Measurements from ENCODE around the gene DHRS7C.

The DHRS7C gene

DNA sequence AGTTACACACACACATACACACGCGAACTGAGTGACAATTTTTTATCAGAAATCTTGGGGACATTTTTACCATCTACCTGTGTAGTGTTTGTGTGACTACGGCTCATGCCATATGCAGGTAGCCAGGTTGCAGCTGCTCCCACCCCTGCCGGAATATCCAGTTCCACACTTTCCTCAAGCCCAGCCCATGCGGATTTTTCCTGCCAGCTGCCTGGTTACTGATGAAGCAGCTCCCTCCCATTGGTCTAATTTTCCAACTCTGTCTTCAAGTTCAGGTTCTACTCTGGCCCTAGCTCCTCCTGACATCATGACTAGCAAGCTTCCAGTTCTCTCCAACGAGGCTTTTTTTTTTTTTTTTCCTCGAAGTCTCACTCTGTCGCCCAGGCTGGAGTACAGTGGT is 25.7 kb upstream of the DHRS7C start:
- Histone ChIP-seq H3K9ac (ENCODE audit: insufficient read length, low read depth) (no peak overlapping the region), H3K4me3 (ENCODE audit: insufficient read length, low read depth) (no peak overlapping the region), H3K27me3 (ENCODE audit: insufficient read depth, insufficient read length) (no peaks in the 10 kb centered on the region), H3K36me3 (ENCODE audit: insufficient read depth, insufficient read length, low read length) (no peaks in the 10 kb centered on the region), H3K4me1 (ENCODE audit: insufficient read depth, insufficient read length) (no peaks in the 10 kb centered on the region), H3K9me3 (ENCODE audit: insufficient read depth, low read length) (no peaks in the 10 kb centered on the region)
- no peak for DNase-seq (ENCODE audit: low read depth, low spot score)
- TF ChIP-seq ZNF274 (IDR thresholded peaks at IDR 0.05; ENCODE audit: low read depth, low read length) (no peak), YY1 (IDR thresholded peaks at IDR 0.05; ENCODE audit: insufficient read depth, insufficient read length) (no peak), SUZ12 (IDR thresholded peaks at IDR 0.05; ENCODE audit: extremely low read depth, insufficient read depth, insufficient read length) (no peak)

DNA sequence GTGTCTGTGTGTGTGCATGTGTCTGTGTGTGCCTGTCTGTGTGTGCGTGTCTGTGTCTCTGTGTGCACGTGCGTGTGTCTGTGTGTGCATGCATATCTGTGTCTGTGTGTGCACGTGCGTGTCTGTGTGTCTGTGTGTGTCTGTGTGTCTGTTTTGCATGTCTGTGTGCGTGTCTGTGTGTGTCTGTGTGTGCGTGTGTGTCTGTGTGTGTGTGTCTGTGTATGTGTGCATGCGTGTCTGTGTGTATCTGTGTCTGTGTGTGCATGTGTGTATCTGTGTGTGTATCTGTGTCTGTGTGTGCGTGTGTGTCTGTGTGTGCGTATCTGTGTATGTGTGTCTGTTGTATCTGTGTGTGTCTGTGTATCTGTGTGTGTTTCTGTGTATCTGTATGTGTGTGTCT is 25.1 kb upstream of the DHRS7C start:
- no peak for DNase-seq (ENCODE audit: low read depth, low spot score)
- Histone ChIP-seq H3K27me3 (ENCODE audit: insufficient read depth, insufficient read length) (no peaks in the 10 kb centered on the region), H3K36me3 (ENCODE audit: insufficient read depth, insufficient read length, low read length) (no peaks in the 10 kb centered on the region), H3K4me1 (ENCODE audit: insufficient read depth, insufficient read length) (no peaks in the 10 kb centered on the region), H3K9me3 (ENCODE audit: insufficient read depth, low read length) (no peaks in the 10 kb centered on the region), H3K9ac (ENCODE audit: insufficient read length, low read depth) (no peak overlapping the region), H3K4me3 (ENCODE audit: insufficient read length, low read depth) (no peak overlapping the region)
- TF ChIP-seq ZNF274 (IDR thresholded peaks at IDR 0.05; ENCODE audit: low read depth, low read length) (no peak), YY1 (IDR thresholded peaks at IDR 0.05; ENCODE audit: insufficient read depth, insufficient read length) (no peak), SUZ12 (IDR thresholded peaks at IDR 0.05; ENCODE audit: extremely low read depth, insufficient read depth, insufficient read length) (no peak)

DNA sequence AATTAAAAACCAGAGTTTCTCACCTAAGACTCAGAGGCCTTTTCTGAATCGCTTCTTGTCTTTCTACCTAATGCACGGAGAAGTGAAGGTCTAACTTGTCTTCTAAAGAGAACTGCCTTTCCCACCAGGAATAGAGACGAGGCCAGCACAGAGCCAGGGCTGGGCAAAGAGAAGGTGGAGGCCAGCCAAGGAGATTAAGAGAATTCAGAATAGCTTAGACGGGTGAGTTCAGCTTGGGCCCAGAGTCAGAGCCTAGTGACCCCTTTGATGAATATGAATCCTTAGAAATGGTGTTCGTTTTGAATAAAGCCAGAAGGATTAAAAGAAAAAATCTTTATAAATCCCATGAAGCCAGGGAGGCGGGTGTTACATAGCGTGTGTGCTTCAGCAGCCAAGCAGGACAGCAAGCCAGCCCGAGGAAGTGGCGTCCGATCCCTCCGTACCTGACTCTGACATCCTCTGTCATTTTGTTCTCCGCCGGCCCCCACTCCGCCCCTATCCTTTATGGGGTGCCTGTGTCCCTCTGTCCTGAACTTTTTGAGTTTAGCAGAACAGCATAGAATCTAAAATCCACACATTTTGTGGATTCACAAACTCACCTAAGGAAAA is 23.0 kb upstream of the DHRS7C start:
- Histone ChIP-seq H3K4me1 (ENCODE audit: insufficient read depth, insufficient read length) (no peaks in the 10 kb centered on the region), H3K9me3 (ENCODE audit: insufficient read depth, low read length) (0 out of 2 replicates have a peak, but pooled peaks cover 3% of the 10 kb centered on the region), H3K9ac (ENCODE audit: insufficient read length, low read depth) (no peak overlapping the region), H3K36me3 (ENCODE audit: insufficient read depth, insufficient read length, low read length) (no peaks in the 10 kb centered on the region), H3K4me3 (ENCODE audit: insufficient read length, low read depth) (no peak overlapping the region), H3K27me3 (ENCODE audit: insufficient read depth, insufficient read length) (no peaks in the 10 kb centered on the region)
- DNase-seq (ENCODE audit: low read depth, low spot score): no peak
- TF ChIP-seq ZNF274 (IDR thresholded peaks at IDR 0.05; ENCODE audit: low read depth, low read length) (no peak), YY1 (IDR thresholded peaks at IDR 0.05; ENCODE audit: insufficient read depth, insufficient read length) (no peak), SUZ12 (IDR thresholded peaks at IDR 0.05; ENCODE audit: extremely low read depth, insufficient read depth, insufficient read length) (no peak)

DNA sequence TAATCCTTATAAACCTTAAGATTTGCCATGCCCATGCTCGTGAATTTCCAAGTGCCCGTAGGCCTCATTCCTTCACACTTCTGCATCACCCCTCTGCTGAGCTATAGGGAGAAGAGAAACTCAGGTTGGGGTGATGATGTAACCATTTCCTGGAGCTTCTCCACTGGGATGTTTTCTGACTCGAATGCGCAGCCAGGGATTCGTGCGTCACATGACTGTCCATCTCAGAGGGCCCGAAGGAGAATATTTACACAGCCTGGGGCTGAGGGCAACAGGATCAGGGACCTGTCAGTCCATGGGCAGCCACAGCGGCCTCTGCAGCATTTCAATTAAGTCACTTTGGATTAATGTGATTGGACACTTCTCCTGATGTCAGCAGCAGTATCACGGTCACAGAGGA is 21.8 kb upstream of the DHRS7C start:
- Histone ChIP-seq H3K27me3 (ENCODE audit: insufficient read depth, insufficient read length) (no peaks in the 10 kb centered on the region), H3K9ac (ENCODE audit: insufficient read length, low read depth) (no peak overlapping the region), H3K4me3 (ENCODE audit: insufficient read length, low read depth) (no peak overlapping the region), H3K4me1 (ENCODE audit: insufficient read depth, insufficient read length) (no peaks in the 10 kb centered on the region), H3K36me3 (ENCODE audit: insufficient read depth, insufficient read length, low read length) (no peaks in the 10 kb centered on the region), H3K9me3 (ENCODE audit: insufficient read depth, low read length) (0 out of 2 replicates have a peak, but pooled peaks cover 4% of the 10 kb centered on the region)
- TF ChIP-seq YY1 (IDR thresholded peaks at IDR 0.05; ENCODE audit: insufficient read depth, insufficient read length): no peak
- TF ChIP-seq ZNF274 (IDR thresholded peaks at IDR 0.05; ENCODE audit: low read depth, low read length): no peak
- TF ChIP-seq SUZ12 (IDR thresholded peaks at IDR 0.05; ENCODE audit: extremely low read depth, insufficient read depth, insufficient read length): no peak
- DNase-seq (ENCODE audit: low read depth, low spot score): no peak

DNA sequence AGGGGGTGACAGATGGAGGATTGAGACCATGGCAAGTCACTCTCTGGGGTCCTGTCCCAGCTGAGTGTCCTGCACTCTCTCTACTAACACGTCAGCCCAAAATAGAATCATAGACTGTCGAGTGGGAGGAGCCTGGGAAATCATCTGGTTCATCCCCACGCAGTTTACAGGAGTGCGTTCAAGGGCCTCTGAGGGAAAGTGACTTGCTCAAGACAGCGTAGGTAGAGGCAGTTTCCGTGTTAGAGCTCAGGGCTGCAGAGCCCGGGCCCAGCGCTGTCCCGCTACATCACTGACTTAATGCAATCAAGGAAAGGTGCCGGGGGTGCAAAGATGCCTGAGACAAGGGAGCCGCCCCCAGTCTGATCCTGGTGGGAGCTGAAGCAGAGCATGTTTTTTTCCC is 20.1 kb upstream of the DHRS7C start:
- Histone ChIP-seq H3K4me3 (ENCODE audit: insufficient read length, low read depth) (no peak overlapping the region), H3K27me3 (ENCODE audit: insufficient read depth, insufficient read length) (no peaks in the 10 kb centered on the region), H3K9ac (ENCODE audit: insufficient read length, low read depth) (no peak overlapping the region), H3K4me1 (ENCODE audit: insufficient read depth, insufficient read length) (no peaks in the 10 kb centered on the region), H3K9me3 (ENCODE audit: insufficient read depth, low read length) (0 out of 2 replicates have a peak, but pooled peaks cover 4% of the 10 kb centered on the region), H3K36me3 (ENCODE audit: insufficient read depth, insufficient read length, low read length) (no peaks in the 10 kb centered on the region)
- no peak for TF ChIP-seq ZNF274 (IDR thresholded peaks at IDR 0.05; ENCODE audit: low read depth, low read length)
- no peak for TF ChIP-seq YY1 (IDR thresholded peaks at IDR 0.05; ENCODE audit: insufficient read depth, insufficient read length)
- DNase-seq (ENCODE audit: low read depth, low spot score): no peak

DNA sequence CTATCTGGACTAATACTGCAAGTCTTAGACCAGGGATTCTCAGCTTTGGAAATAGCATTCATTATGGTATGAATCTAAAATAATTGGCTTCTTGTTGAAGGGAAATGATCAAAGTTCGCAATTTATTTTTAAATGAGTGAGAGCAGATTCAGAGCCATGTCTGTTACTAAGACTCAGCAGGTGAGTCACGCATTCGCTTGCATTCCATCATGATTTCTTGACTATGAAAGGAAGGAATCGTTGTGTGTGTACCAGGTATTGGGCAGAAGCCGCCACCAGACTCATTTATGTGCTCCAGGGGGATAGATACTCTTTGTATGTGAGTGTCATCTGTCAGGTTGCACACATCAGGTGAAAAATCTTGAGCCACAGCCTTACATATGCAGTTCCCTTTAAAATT is 19.7 kb upstream of the DHRS7C start:
- Histone ChIP-seq H3K4me1 (ENCODE audit: insufficient read depth, insufficient read length) (no peaks in the 10 kb centered on the region), H3K9ac (ENCODE audit: insufficient read length, low read depth) (no peak overlapping the region), H3K36me3 (ENCODE audit: insufficient read depth, insufficient read length, low read length) (no peaks in the 10 kb centered on the region), H3K9me3 (ENCODE audit: insufficient read depth, low read length) (0 out of 2 replicates have a peak, but pooled peaks cover 4% of the 10 kb centered on the region), H3K4me3 (ENCODE audit: insufficient read length, low read depth) (no peak overlapping the region), H3K27me3 (ENCODE audit: insufficient read depth, insufficient read length) (no peaks in the 10 kb centered on the region)
- DNase-seq (ENCODE audit: low read depth, low spot score): no peak
- TF ChIP-seq YY1 (IDR thresholded peaks at IDR 0.05; ENCODE audit: insufficient read depth, insufficient read length): no peak
- no peak for TF ChIP-seq ZNF274 (IDR thresholded peaks at IDR 0.05; ENCODE audit: low read depth, low read length)
- no peak for TF ChIP-seq SUZ12 (IDR thresholded peaks at IDR 0.05; ENCODE audit: extremely low read depth, insufficient read depth, insufficient read length)

DNA sequence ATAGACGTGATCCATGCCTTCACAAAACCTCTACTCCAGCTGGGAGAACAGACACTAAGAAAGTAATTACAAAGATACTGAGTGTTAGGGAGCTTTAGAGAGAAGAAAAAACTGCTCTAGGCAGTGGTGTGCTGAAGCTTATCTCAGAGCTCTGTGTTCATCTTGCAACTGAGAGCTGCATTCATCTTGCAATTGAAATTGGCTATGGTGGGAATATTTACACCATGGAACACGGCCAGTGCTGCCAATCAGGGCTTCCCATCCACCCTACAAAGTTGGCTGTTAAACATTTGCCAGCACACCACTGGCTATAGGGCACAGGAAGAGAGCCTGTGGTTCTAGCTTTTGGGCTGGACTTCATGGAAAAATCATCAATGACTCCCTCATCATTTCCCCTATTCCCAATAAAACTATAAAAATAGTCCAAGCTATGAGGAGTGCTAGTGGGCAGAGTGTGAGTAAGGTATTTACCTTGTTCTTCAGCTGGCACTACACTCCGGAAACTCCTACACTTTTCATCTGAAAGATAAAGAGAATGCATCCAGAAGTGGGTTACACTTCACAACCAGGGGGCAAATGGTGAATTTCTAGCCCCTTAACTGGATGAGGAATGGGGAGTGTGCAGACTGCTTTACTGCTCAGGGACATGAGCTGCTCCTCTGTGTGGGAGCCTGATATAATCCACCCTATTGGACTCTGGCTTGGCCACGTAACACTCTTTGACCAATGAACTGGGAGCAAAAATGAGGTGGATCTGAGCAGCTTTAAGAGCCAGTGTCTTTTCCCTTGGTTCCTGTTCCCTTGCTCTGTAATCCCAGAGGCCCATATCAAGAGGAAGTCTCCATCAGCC is 18.9 kb upstream of the DHRS7C start:
- H3K4me1 ChIP-seq (ENCODE audit: insufficient read depth, insufficient read length): no peaks in the 10 kb centered on the region
- 0 out of 2 replicates have a peak, but pooled peaks cover 4% of the 10 kb centered on the region for H3K9me3 ChIP-seq (ENCODE audit: insufficient read depth, low read length)
- no peaks in the 10 kb centered on the region for H3K27me3 ChIP-seq (ENCODE audit: insufficient read depth, insufficient read length)
- no peak overlapping the region for H3K4me3 ChIP-seq (ENCODE audit: insufficient read length, low read depth)
- DNase-seq (ENCODE audit: low read depth, low spot score): no peak
- no peak for TF ChIP-seq SUZ12 (IDR thresholded peaks at IDR 0.05; ENCODE audit: extremely low read depth, insufficient read depth, insufficient read length)
- no peak for TF ChIP-seq YY1 (IDR thresholded peaks at IDR 0.05; ENCODE audit: insufficient read depth, insufficient read length)
- no peak for TF ChIP-seq ZNF274 (IDR thresholded peaks at IDR 0.05; ENCODE audit: low read depth, low read length)
- no peaks in the 10 kb centered on the region for H3K36me3 ChIP-seq (ENCODE audit: insufficient read depth, insufficient read length, low read length)
- H3K9ac ChIP-seq (ENCODE audit: insufficient read length, low read depth): no peak overlapping the region
